Fibroblast of skin of right quadriceps (primary cell): ENCODE results near the gene EML5.
A peak's percentile ranks its signal among the peaks of the same experiment; 100 is the strongest.
"Not testable (repeated sequence)": the region's sequence is repeated elsewhere in the genome, so short reads cannot be mapped to it uniquely, and the experiment has no call there.

Experiments used
- DNase-seq: peaks from one replicate; pipeline ENCODE4 v3.0.0-alpha.2; 2013

Gene EML5

DNA sequence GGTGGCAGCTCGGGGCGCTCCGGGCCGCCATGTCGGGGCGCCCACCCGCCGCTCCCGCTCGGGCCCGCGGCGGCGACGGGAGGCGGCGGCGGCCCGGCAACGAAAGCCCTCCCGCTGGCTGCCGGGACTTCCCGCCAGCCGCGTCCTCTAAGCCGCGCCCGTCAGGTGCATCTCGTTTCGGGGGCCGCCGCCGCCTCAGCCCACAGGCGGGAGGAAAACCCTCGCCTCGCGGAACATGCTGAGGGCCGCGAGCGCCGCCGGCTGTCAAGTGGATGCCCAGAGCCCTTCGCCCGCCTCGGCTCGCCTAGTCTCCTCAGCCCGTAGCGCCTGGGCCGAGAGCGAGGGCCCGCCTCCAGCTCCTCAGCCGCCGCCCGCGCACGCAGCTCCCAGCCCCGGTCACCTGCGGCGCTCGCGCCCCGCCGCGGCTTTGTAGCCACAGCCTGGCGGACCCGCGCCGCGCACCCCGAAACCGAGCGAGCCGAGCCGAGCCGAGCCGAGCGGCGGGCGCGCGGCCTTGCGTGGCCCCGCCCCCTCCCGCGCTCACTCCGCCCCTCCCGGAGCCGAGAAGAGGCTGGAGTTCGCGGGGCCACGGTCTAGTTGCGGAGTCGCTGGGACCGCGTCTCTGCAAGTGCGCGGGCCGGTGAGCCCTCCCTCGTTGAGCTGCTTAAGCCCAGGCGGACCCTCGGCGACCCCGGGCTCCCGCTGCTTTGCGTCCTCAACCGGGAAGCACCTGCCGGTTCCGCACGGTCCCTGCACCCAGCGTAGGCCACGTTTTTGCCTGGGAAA, at the start of gene EML5:
TSS of gene EML5 (minus strand) at position 481 of the 786 bp plus-strand sequence. CDS start at position 31, 450 bp downstream.
- peak; percentile 45 for DNase-seq

- DNase-seq = no peak
These were observed 49.7 kb upstream of the EML5 start for GRCh38 chr14:88842414-88842813.

DNA sequence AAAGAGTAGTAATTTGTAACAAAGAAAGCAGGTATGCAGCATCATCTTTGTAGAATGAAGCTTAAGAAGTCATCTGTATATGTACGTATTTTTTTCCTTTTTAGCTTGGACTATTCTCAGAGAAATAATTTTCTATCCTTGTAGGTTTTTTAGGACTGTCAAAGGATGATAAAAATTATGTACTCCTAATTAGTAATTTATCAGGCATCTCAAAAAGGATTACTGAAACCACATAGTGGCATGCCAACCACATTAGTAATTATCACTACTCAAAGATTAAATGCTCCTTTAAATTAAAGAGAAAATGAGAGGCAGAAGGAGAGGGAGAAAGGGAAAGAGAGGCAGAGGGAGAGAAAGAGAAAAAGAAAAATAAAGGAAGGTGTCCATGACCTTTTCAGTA, 49.0 kb upstream of the EML5 start:
- peak; percentile 69 for DNase-seq

- DNase-seq = no peak
These were observed 48.2 kb upstream of the EML5 start for GRCh38 chr14:88840926-88841325.

DNA sequence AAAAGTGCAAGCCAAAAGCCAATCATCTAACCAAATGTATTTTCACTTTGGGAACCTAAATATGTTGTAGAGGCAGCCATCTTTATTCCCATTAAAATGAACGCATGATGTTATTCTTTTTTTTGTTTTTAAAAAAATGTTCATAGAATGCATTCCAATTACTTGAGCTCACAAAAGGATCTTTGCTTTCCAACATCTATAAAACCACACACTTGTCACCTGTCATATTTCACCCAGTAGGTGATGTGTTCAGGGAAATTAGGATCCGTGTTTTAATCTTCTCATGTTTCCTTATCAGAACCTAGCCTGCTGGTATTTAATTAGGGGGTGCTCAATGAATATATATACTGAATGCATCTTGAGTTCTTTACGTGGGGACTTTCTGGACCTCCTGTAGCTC, 45.3 kb upstream of the EML5 start:
- DNase-seq = no peak

- no peak for DNase-seq
These were observed 44.7 kb upstream of the EML5 start for GRCh38 chr14:88837495-88837894.

DNA sequence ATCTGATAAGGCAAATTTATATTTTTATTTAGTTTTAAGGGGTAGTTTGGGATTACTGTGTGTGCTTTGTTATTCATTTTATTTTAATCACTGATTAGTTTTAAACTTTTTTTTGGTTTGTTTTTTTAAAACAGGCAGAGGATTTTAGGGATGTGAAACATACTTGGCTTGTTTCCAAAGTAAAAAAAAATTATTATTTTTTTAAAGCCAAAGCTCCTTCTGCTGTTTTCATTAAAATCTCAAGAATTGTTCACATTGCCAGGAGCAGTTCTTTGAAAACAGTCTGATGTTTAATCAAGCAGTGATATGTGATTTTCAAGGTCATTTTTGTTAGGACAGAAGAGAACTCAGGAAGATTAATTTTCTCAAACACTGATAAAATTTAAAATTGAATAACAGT, 42.9 kb upstream of the EML5 start:
- peak; percentile 9 for DNase-seq

- peak; percentile 77 for DNase-seq
These were observed 42.2 kb upstream of the EML5 start for GRCh38 chr14:88834883-88835431.

DNA sequence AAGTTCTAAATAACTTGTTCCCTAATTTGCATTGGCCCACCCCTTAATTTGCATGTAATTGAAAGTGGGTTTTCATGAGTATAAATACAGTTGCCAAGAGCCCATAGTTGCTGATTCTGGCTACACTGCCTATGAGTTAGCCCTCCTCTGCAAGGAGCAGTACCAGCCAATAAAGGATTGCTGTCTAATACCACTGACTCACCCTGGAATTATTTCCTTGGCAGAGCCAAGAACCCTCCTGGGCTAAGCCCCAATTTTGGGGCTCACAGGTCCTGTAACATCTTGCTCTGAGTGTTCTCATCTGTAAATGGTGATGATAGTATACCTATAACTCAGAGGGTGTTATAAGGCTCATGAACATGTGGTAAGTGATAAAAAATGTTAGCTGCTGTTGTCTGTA, 38.5 kb upstream of the EML5 start:
- DNase-seq = peak; percentile 65

DNA sequence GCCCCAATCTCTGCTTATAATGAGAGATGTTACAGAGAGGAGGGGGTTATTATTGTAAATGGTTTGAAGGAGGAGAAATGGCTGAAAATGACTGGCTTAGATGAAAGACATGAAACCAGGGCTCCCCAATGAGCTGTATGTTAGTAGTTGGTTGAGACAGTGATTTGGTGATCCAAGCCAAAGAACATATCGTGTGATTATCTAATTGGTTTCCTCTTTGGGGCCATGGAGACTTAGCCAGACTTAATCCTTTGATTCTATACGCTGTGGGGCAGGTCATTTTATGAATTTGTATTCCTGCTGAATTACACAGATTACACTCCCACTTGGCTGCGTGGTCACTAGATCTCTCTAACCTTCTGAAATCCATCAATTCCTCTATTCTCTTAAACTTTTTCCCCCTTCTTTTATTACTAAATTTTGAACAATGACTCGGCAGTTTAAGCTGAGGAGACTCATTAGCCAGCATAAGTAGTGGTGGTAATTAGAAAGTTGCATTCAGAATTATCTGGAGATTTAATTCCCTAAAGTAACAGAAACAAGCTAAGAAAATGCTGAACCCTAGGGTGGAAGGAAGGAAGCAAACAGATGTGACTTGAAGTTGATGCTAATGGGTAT, 37.0 kb upstream of the EML5 start:
- no peak for DNase-seq

DNA sequence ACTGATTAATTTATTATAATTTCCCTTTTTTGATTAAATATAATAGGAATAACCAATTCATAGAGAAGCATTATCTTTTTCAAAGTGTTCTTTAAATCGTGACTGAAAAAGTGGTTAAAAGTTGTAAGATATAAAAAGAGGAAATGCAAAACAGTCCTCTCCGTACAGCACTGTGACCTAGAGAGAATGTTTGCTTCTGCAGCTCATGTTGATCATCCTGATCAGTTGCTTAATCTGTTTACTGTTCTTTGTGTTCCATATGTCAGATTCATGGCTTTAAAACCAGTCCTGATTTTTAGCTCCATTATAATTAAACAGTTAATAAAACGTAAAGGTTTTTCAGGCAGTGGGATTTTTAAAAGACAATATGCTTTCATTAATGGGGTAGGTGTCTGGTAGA, 36.4 kb upstream of the EML5 start:
- DNase-seq = no peak

DNA sequence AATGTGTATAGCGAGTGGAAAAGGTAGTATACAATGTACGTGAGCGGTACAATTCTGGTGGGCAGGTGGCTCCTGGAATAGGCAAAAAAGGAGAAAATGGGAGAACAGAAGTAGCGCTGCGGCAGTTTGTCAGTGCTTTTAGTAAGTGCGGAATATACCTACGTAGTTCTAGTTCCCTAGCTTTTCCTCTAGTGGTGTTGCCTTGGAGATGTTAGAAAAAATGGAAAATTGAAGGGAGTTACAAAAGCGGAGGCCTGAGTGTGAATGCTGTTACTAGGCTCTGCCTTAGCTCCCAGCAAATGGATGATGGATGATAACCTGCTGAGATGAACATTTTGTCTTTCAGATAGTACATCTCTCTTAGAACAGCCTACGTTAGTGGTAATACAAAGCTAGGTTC, 32.8 kb upstream of the EML5 start:
- no peak for DNase-seq

DNA sequence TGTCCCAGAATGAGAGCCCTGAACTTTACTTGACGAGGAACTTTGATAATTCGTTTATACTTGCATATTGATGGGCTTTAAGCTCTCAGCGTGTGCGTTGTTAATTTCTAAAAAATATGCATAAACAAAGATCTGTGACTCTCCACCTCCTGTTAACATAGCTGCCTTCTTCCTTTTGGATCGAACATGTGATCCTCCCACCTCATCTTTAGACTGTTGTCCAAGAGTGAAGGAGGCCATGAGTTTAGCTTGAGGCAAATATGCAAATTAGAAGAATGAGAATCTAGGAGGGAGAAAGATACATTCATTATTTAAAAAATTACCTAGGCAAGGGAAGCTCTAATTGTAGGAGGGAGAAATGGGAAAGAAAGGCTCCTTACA, 32.3 kb upstream of the EML5 start:
- no peak for DNase-seq

DNA sequence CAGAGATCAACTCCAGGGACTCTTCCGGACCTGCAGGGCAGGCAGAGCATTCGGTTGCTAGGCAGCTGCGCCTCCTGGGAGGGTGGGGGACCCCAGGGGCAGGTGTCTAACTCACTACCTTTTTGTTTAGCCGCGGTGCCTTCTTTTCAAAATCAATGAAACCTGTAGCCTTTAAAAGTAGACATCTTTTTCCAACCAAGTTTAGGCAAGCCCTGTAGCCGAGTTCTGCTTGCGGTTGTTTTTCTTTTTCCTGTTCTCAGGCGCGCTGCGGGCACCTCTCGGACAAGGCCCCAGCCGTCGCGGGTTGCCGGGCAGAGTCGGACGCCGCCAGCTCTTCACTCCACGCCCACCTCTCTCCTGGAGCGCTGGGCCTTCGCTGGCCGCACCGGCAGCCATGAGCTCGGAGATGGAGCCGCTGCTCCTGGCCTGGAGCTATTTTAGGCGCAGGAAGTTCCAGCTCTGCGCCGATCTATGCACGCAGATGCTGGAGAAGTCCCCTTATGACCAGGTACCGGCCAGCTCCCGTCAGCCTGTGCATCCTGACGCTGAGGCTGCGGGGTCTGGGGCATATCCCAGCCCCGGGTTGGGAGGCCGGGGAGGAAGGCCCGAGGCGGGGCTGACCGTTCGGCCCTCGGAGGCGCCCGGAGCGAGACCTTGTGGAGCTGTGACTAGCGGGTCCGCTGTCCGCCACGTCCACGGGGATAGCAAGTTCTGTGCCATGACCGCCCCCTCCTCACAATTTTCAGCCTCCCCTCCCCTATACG, 31.7 kb upstream of the EML5 start, which contains the start of gene TTC8:
TSS of gene TTC8 (plus strand) at position 338 of the 764 bp plus-strand sequence. CDS start at position 395, 57 bp downstream.
- peak; percentile 88 for DNase-seq

- DNase-seq = no peak
These were observed 31.2 kb upstream of the EML5 start for GRCh38 chr14:88823968-88824313.

DNA sequence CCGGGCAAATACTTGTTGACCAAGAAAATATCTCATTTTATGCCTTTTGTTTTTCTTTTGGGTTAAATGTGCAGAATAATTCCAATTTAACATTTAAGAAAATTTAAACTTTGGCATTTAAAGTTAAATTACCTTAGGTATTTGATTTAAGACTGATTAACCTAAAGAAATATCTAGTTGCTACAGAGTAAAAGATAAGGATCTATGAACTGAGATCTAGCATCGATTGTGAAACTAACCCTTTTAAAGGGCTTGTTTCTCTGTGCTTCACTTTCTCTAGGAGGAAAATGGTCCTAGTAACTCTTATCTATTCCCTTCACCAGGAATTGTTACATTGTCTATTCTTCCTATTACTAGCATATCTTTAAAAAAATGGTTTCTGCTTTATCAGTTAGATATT, 29.1 kb upstream of the EML5 start:
- no peak for DNase-seq

GRCh38 chr14:88821378-88821777, 28.6 kb upstream of the EML5 start:
- DNase-seq = no peak

DNA sequence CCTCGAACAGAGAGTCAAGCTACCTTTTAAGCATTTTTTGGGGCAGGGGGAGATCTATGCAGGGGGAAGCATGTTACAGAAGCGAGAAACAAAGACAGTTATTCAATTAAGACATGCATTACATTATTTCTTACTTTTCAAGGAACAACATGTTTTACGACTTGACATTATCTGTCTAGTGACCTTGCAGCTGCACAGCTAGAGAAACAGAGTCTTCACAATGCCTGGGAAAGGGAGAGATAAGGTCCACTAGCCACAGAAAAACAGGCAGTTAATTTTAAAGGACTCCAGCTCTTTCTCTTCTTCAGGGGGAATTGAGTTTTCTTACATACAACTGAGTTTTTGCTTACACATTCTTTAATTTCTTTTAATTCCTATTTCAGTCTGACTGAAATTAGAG, 26.9 kb upstream of the EML5 start:
- not testable (repeated sequence) for DNase-seq

GRCh38 chr14:88818018-88818417, 25.3 kb upstream of the EML5 start:
- DNase-seq = no peak

GRCh38 chr14:88815980-88816379, 23.2 kb upstream of the EML5 start:
- DNase-seq = no peak

GRCh38 chr14:88808359-88808758, 15.6 kb upstream of the EML5 start:
- no peak for DNase-seq

DNA sequence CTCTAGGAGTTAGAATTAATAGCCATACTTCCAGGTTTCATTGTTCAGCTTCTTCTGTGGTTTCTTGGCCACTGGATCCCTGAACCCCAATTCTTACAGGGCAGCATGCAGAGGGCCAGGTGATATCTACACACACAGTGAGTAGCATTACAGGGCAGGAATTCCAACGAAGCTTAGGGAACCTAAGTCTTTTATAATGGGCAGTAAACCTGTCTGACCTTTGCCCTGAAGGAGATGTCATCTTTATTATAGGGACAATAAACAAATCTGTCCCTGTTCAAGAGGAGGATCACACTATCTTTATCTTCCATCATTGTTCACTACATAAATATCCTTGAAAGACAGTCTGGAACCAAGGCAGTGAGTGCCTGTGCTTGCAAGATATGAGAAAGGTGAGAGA, 11.7 kb upstream of the EML5 start:
- DNase-seq = no peak

- no peak for DNase-seq
These were observed 11.3 kb upstream of the EML5 start for GRCh38 chr14:88804035-88804434.

GRCh38 chr14:88802596-88802995, 9.8 kb upstream of the EML5 start:
- DNase-seq = no peak
